IMR-90 (cell line): Measurements from ENCODE around the gene LAMA2. TPM values are rescaled to one million over a fixed set of nuclear protein-coding genes. Genes with fewer than 3 reads are reported as not detected.

Experiments
- ATAC-seq: fragments of 200-7000 bp; cut with Tn5 transposase; 2 replicates; pipeline ENCODE4 v1.9.1; 2020; ENCODE audit warnings: low read depth, mild to moderate bottlenecking, moderate library complexity
- BruUV-seq: library from RNA; stranded (reverse); fragments of 400-500 nt; replicated peaks from 2 replicates; lab custom pipeline; 2021; lab: Mats Ljungman, UMichigan
- CTCF ChIA-PET: fragments of 300-600 bp; formaldehyde crosslinking; extraction: SDS; loops from one replicate; lab custom pipeline; 2021; ENCODE audit warnings: antibody characterized with exemption; lab: Yijun Ruan, JAX
- POLR2A ChIA-PET: fragments of 300-600 bp; sonication (Branson Sonifier 250); formaldehyde crosslinking; loops from one replicate; lab custom pipeline; 2022; ENCODE audit warnings: antibody characterized with exemption; ENCODE audit not compliant: unreplicated experiment; lab: Charles Lee
- DNase-seq: peaks from one replicate; pipeline ENCODE4 v3.0.0; 2013
- H2AFZ ChIP-seq: replicated peaks from 2 replicates; pipeline ENCODE3; 2013; ENCODE audit warnings: low read length, mild to moderate bottlenecking; ENCODE audit not compliant: poor library complexity
- H2AK5ac ChIP-seq: 2 replicates; pipeline ENCODE4 v1.6.1; 2013; ENCODE audit warnings: low read depth, low read length, inconsistent platforms
- H2AK9ac ChIP-seq: replicated peaks from 2 replicates; pipeline ENCODE3; 2013; ENCODE audit warnings: mild to moderate bottlenecking, low read depth, low read length, moderate library complexity; ENCODE audit not compliant: poor library complexity
- H2BK120ac ChIP-seq: 2 replicates; pipeline ENCODE4 v1.6.1; 2013; ENCODE audit warnings: low read depth, low read length, inconsistent platforms
- H2BK15ac ChIP-seq: 3 replicates; pipeline ENCODE4 v1.6.1; 2013; ENCODE audit warnings: low read depth, low read length, inconsistent platforms
- H2BK20ac ChIP-seq: 2 replicates; pipeline ENCODE4 v1.6.1; 2013; ENCODE audit warnings: low read depth, mild to moderate bottlenecking, inconsistent platforms, low read length, moderate library complexity
- H2BK5ac ChIP-seq: 2 replicates; pipeline ENCODE4 v1.6.1; 2013; ENCODE audit warnings: mild to moderate bottlenecking, low read depth, low read length, inconsistent platforms; ENCODE audit not compliant: poor library complexity, severe bottlenecking
- H3K14ac ChIP-seq: replicated peaks from 2 replicates; pipeline ENCODE4 v1.6.1; 2013; ENCODE audit warnings: low read depth, low read length, inconsistent platforms
- H3K18ac ChIP-seq: 2 replicates; pipeline ENCODE4 v1.6.1; 2013; ENCODE audit warnings: low read depth, low read length, control low read depth
- H3K23ac ChIP-seq: 2 replicates; pipeline ENCODE4 v1.6.1; 2013; ENCODE audit warnings: low read depth, low read length, inconsistent platforms
- H3K27ac ChIP-seq: 2 replicates; pipeline ENCODE4 v1.5.1; 2013; ENCODE audit warnings: mild to moderate bottlenecking, control low read depth, low read length; ENCODE audit not compliant: insufficient read depth
- H3K27me3 ChIP-seq: 2 replicates; pipeline ENCODE4 v1.6.1; 2013; ENCODE audit warnings: low read length; ENCODE audit not compliant: control insufficient read depth, insufficient read depth
- H3K36me3 ChIP-seq: 2 replicates; pipeline ENCODE4 v1.6.1; 2013; ENCODE audit warnings: low read length, mixed read lengths; ENCODE audit not compliant: control insufficient read depth, insufficient read depth
- H3K4ac ChIP-seq: 2 replicates; pipeline ENCODE4 v1.6.1; 2013; ENCODE audit warnings: low read depth, low read length, inconsistent platforms
- H3K4me1 ChIP-seq: 2 replicates; pipeline ENCODE4 v1.6.1; 2013; ENCODE audit warnings: low read length, mixed read lengths; ENCODE audit not compliant: control insufficient read depth, insufficient read depth
- H3K4me2 ChIP-seq: 2 replicates; pipeline ENCODE4 v1.6.1; 2013; ENCODE audit warnings: low read depth, mild to moderate bottlenecking, control low read depth, low read length, moderate library complexity
- H3K4me3 ChIP-seq: 2 replicates; pipeline ENCODE4 v1.5.1; 2013; ENCODE audit warnings: low read depth, mild to moderate bottlenecking, control low read depth, low read length, moderate library complexity; ENCODE audit not compliant: insufficient read depth
- H3K56ac ChIP-seq: 2 replicates; pipeline ENCODE4 v1.6.1; 2013; ENCODE audit warnings: low read length, inconsistent platforms; ENCODE audit not compliant: insufficient read depth; ENCODE audit errors: extremely low read depth
- H3K79me1 ChIP-seq, 2 experiments: 2 replicates each; pipeline ENCODE4 v1.6.1; 2013; ENCODE audit warnings: low read length in 2 of 2, inconsistent platforms in 1 of 2, low read depth in 1 of 2
- H3K9ac ChIP-seq: 2 replicates; pipeline ENCODE4 v1.6.1; 2013; ENCODE audit warnings: low read depth, low read length, control low read depth
- H3K9me1 ChIP-seq: 2 replicates; pipeline ENCODE4 v1.6.1; 2013; ENCODE audit warnings: low read length, inconsistent platforms; ENCODE audit not compliant: insufficient read depth
- H3K9me3 ChIP-seq: 2 replicates; pipeline ENCODE4 v1.6.1; 2013; ENCODE audit warnings: low read length; ENCODE audit not compliant: control insufficient read depth, insufficient read depth
- H4K20me1 ChIP-seq: 2 replicates; pipeline ENCODE4 v1.6.1; 2013; ENCODE audit warnings: low read length, inconsistent platforms; ENCODE audit not compliant: insufficient read depth
- H4K5ac ChIP-seq: 2 replicates; pipeline ENCODE4 v1.6.1; 2013; ENCODE audit warnings: mild to moderate bottlenecking, low read depth, low read length, control low read depth
- H4K8ac ChIP-seq, 2 experiments: 2 replicates each; pipeline ENCODE4 v1.6.1; 2013; ENCODE audit warnings: low read depth in 2 of 2, low read length in 2 of 2, control low read depth in 1 of 2, inconsistent platforms in 1 of 2
- H4K91ac ChIP-seq: 2 replicates; pipeline ENCODE4 v1.6.1; 2013; ENCODE audit warnings: low read depth, low read length, inconsistent platforms; ENCODE audit not compliant: insufficient read depth
- CHD1 ChIP-seq: IDR thresholded peaks from 2 replicates; pipeline ENCODE4 v1.6.1; 2012; ENCODE audit warnings: low read depth, low read length, improper control_type of control experiment
- FOS ChIP-seq: fragments of 150-350 bp; IDR thresholded peaks from 2 replicates; pipeline ENCODE4 v1.6.1; 2016; ENCODE audit warnings: low read depth, low read length
- MAFK ChIP-seq: IDR thresholded peaks from 2 replicates; pipeline ENCODE4 v1.6.1; 2012; ENCODE audit warnings: low read depth, low read length, improper control_type of control experiment
- NFE2L2 ChIP-seq: fragments of 150-350 bp; IDR thresholded peaks from 2 replicates; pipeline ENCODE4 v1.6.1; 2016; ENCODE audit warnings: low read depth, mild to moderate bottlenecking, low read length
- RCOR1 ChIP-seq: IDR thresholded peaks from 2 replicates; pipeline ENCODE4 v1.6.1; 2012; ENCODE audit warnings: mild to moderate bottlenecking, low read length, improper control_type of control experiment; ENCODE audit not compliant: insufficient replicate concordance
- RFX5 ChIP-seq: IDR thresholded peaks from 2 replicates; pipeline ENCODE4 v1.8.0; 2012; ENCODE audit warnings: low read depth, mild to moderate bottlenecking, low read length, moderate library complexity
- WGBS, 2 experiments: methylation state at CpG; one replicate each; pipeline versions ENCODE4 v1.1.5 to v1.1.7; 2013; ENCODE audit warnings: missing lambda C conversion rate in 2 of 2; ENCODE audit not compliant: insufficient read length in 1 of 2; ENCODE audit errors: extremely low coverage in 2 of 2; 5-methylcytosine and 5-hydroxymethylcytosine counted together
- dilution Hi-C: fragments of 300-500 bp; cut with HindIII; formaldehyde crosslinking; loops from one replicate; pipeline ENCODE4 v1.14.3; 2018; ENCODE audit warnings: low sequenced_read_pairs; ENCODE audit not compliant: unreplicated experiment
- in situ Hi-C: fragments of 300-500 bp; cut with MboI; formaldehyde crosslinking; loops from 3 replicates; pipeline ENCODE4 v1.14.3; 2019; ENCODE audit warnings: low sequenced_read_pairs, inconsistent platforms, mixed read lengths
- intact Hi-C: fragments of 100-400 bp; cut with micrococcal nuclease; formaldehyde crosslinking; loops from 2 replicates; pipeline ENCODE4 v1.10.0; 2022
- polyA plus RNA-seq, 3 experiments: library from polyadenylated mRNA; depleted of rRNA; stranded (reverse); fragments of >200 nt; gene quantifications; 2 replicates each; pipeline ENCODE4 v1.2.3, GENCODE V29; 2012; ENCODE audit warnings: low replicate concordance in 1 of 3
- total RNA-seq: library from RNA; depleted of rRNA; stranded (reverse); fragments of >200 nt; gene quantifications from 2 replicates; pipeline ENCODE4 v1.2.3, GENCODE V29; 2012
- TF ChIP-seq, protein P1 (sequence below): fragments of 150-350 bp; IDR thresholded peaks from 2 replicates; pipeline ENCODE4 v1.6.1; 2017; ENCODE audit warnings: mild to moderate bottlenecking, antibody characterized with exemption, low read length, low read depth

The LAMA2 gene
- total and polyA plus RNA-seq, 2 of the 4 experiments (the other 2 are of a cell fraction) = 9.9 to 13.3 TPM

DNA sequence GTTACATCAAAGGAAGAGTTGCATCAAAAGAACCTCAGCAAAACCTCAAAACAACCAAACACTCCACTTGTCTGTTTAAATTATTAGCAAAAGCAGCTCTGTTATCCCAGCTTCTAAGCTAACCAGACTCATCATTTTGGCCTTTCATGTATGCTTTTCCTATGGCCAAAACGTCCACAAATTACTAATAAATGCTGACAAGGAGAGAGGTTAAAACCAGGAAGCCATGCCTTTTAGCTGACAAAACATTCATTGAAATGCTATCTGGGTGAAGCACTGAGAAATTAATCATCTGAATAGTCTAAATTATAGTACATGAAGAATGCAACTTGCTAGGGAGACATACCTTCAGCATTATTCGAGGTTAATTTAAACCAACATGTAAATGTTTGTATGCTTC is 80.6 kb downstream of the LAMA2 start:
- Histone ChIP-seq H2AFZ (no peak overlapping the region), H3K14ac (no peak overlapping the region), H2AK9ac (no peak overlapping the region), H2BK5ac (no peak overlapping the region), H3K4me3 (no peak overlapping the region), H3K9me1 (no peaks in the 10 kb centered on the region), H3K4me2 (no peak overlapping the region), H3K27ac (no peak overlapping the region), H2BK120ac (no peak overlapping the region), H2BK20ac (no peak overlapping the region), H4K8ac (no peak overlapping the region), H3K4ac (no peak overlapping the region), H2BK15ac (no peak overlapping the region), H3K56ac (no peak overlapping the region), H3K79me1 (no peaks in the 10 kb centered on the region), H2AK5ac (no peak overlapping the region), H3K4me1 (no peaks in the 10 kb centered on the region), H4K5ac (no peak overlapping the region), H4K91ac (no peak overlapping the region), H3K9ac (no peak overlapping the region), H3K23ac (no peak overlapping the region), H4K20me1 (no peaks in the 10 kb centered on the region), H3K18ac (no peak overlapping the region), H3K9me3 (no peaks in the 10 kb centered on the region), H3K36me3 (no peaks in the 10 kb centered on the region), H3K27me3 (no peaks in the 10 kb centered on the region)
- dilution Hi-C loops = no loop called here
- ATAC-seq = peak; percentile 46
- in situ Hi-C loops = no loop called here
- intact Hi-C loops = no loop called here
- POLR2A ChIA-PET = interaction anchor here (0.7 kb wide), 1 partner anchor 984 kb away, joined by 3 read pairs; no protein-coding TSS in a partner anchor
- no TSS peak for BruUV-seq
- CTCF ChIA-PET = interaction anchor here (0.6 kb wide), 1 partner anchor 93 kb away, joined by 3 read pairs; no protein-coding TSS in a partner anchor
- no CpG with 5 or more reads among the region's 2 CpGs for WGBS, 2 experiments
- TF ChIP-seq NFE2L2 (no peak), CHD1 (no peak), RFX5 (no peak), FOS (no peak), MAFK (no peak), RCOR1 (no peak)
- TF ChIP-seq, protein P1, sequence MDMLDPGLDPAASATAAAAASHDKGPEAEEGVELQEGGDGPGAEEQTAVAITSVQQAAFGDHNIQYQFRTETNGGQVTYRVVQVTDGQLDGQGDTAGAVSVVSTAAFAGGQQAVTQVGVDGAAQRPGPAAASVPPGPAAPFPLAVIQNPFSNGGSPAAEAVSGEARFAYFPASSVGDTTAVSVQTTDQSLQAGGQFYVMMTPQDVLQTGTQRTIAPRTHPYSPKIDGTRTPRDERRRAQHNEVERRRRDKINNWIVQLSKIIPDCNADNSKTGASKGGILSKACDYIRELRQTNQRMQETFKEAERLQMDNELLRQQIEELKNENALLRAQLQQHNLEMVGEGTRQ = no peak
- DNase-seq = peak; percentile 27
